GM12878 (cell line): ENCODE measurements around the gene NPLOC4. TPM values are rescaled to one million over a fixed set of nuclear protein-coding genes. Genes with fewer than 3 reads are reported as not detected.

Experiments
- BMI1 ChIP-seq: fragments of 450-650 bp; IDR thresholded peaks from 2 replicates; pipeline ENCODE4 v1.6.1; 2016; ENCODE audit warnings: mild to moderate bottlenecking, moderate library complexity, borderline replicate concordance
- CBX3 ChIP-seq: fragments of 200-600 bp; sonication (generic); IDR thresholded peaks from 2 replicates; pipeline ENCODE4 v1.6.1; 2016; ENCODE audit warnings: low read depth, borderline replicate concordance
- CHD2 ChIP-seq: IDR thresholded peaks from 2 replicates; pipeline ENCODE4 v1.6.1; 2011; ENCODE audit warnings: low read depth, low read length, improper control_type of control experiment, borderline replicate concordance
- FOS ChIP-seq: IDR thresholded peaks from 3 replicates; pipeline ENCODE4 v1.6.1; 2011; ENCODE audit warnings: borderline replicate concordance; ENCODE audit not compliant: insufficient read length; ENCODE audit errors: extremely low read depth
- IRF4 ChIP-seq: IDR thresholded peaks from 2 replicates; pipeline ENCODE4 v1.6.1; 2011; ENCODE audit warnings: low read depth, low read length
- JUND ChIP-seq: IDR thresholded peaks from 2 replicates; pipeline ENCODE4 v1.6.1; 2012; ENCODE audit warnings: low read depth, mild to moderate bottlenecking, low read length, improper control_type of control experiment, moderate library complexity
- LARP7 ChIP-seq: fragments of 450-650 bp; IDR thresholded peaks from 2 replicates; pipeline ENCODE4 v1.6.1; 2017; ENCODE audit warnings: mild to moderate bottlenecking
- MTA3 ChIP-seq: IDR thresholded peaks from 2 replicates; pipeline ENCODE4 v1.6.1; 2012; ENCODE audit warnings: low read length, inconsistent platforms, borderline replicate concordance
- MYC ChIP-seq: IDR thresholded peaks from 2 replicates; pipeline ENCODE4 v1.6.1; 2011; ENCODE audit warnings: mild to moderate bottlenecking, low read length, moderate library complexity, inconsistent platforms; ENCODE audit not compliant: insufficient read depth, insufficient replicate concordance, insufficient read length, severe bottlenecking
- NFYA ChIP-seq: IDR thresholded peaks from 2 replicates; pipeline ENCODE4 v1.6.1; 2011; ENCODE audit warnings: low read depth, mild to moderate bottlenecking, low read length, improper control_type of control experiment, borderline replicate concordance
- NR2C1 ChIP-seq: fragments of 450-650 bp; IDR thresholded peaks from 2 replicates; pipeline ENCODE4 v1.6.1; 2017; ENCODE audit warnings: antibody characterized with exemption, mild to moderate bottlenecking, moderate library complexity
- NR2C2 ChIP-seq: IDR thresholded peaks from 2 replicates; pipeline ENCODE4 v1.6.1; 2011; ENCODE audit warnings: borderline replicate concordance, low read depth; ENCODE audit not compliant: control insufficient read depth, insufficient read length
- POLR2A ChIP-seq: IDR thresholded peaks from 2 replicates; pipeline ENCODE4 v1.6.1; 2011; ENCODE audit warnings: low read depth, mild to moderate bottlenecking, low read length
- POLR2AphosphoS5 ChIP-seq: IDR thresholded peaks from 2 replicates; pipeline ENCODE4 v1.6.1; 2011; ENCODE audit warnings: mild to moderate bottlenecking, low read length, inconsistent platforms
- SP1 ChIP-seq: IDR thresholded peaks from one replicate; pipeline ENCODE4 v1.6.1; 2011; ENCODE audit warnings: low read depth, low read length
- SPI1 ChIP-seq: IDR thresholded peaks from 2 replicates; pipeline ENCODE4 v1.6.1; 2011; ENCODE audit warnings: low read depth, mild to moderate bottlenecking, low read length, moderate library complexity, borderline replicate concordance; ENCODE audit not compliant: insufficient read depth
- polyA plus RNA-seq, 11 experiments: library from polyadenylated mRNA; depleted of rRNA in 4 of 11; unstranded in 6 of 11; stranded (reverse) in 5 of 11; fragments of >200 nt; fragmentation: Nextera tagmentation in 4 of 11; fragmentation: Illumina TruSeq in 1 of 11; extraction: Ambion mirVana in 4 of 11; extraction: Trizol in 1 of 11; gene quantifications; 1 replicate in 1 of 11; 2 replicates in 10 of 11; pipeline versions ENCODE4 v1.2.1 to v1.2.3, GENCODE V29; 2011 to 2016; ENCODE audit warnings: inconsistent platforms in 2 of 11, missing spikeins in 2 of 11, low read depth in 1 of 11
- total RNA-seq, 4 experiments: library from RNA; depleted of rRNA in 3 of 4; stranded (reverse); fragments of >200 nt in 3 of 4; fragmentation: Illumina TruSeq in 1 of 4; extraction: Trizol in 1 of 4; gene quantifications; 2 replicates each; pipeline versions ENCODE4 v1.2.1 to v1.2.3, GENCODE V29; 2013 to 2021
- TF ChIP-seq, protein P1 (sequence below): fragments of 450-650 bp; formaldehyde crosslinking; IDR thresholded peaks from 2 replicates; pipeline ENCODE4 v1.5.0; 2022; ENCODE audit warnings: mild to moderate bottlenecking, missing genetic modification characterization
- TF ChIP-seq, protein P2 (sequence below): fragments of 450-650 bp; IDR thresholded peaks from 2 replicates; pipeline ENCODE4 v1.6.1; 2017; ENCODE audit warnings: borderline replicate concordance
- TF ChIP-seq, protein P3 (sequence below): fragments of 450-650 bp; IDR thresholded peaks from 2 replicates; pipeline ENCODE4 v1.6.1; 2018; ENCODE audit warnings: borderline replicate concordance, mild to moderate bottlenecking; ENCODE audit not compliant: partially characterized antibody
- TF ChIP-seq, protein P4 (sequence below): IDR thresholded peaks from 2 replicates; pipeline ENCODE4 v1.6.1; 2011; ENCODE audit warnings: borderline replicate concordance, low read depth, mild to moderate bottlenecking, moderate library complexity, low read length; ENCODE audit not compliant: insufficient read depth, poor library complexity, severe bottlenecking

Gene NPLOC4
- total and polyA plus RNA-seq, 10 of the 15 experiments (the other 5 are each of a cell fraction or from before 2014, with no cell fraction given), result 1.5 to 83.7 (median 45.8) TPM

DNA sequence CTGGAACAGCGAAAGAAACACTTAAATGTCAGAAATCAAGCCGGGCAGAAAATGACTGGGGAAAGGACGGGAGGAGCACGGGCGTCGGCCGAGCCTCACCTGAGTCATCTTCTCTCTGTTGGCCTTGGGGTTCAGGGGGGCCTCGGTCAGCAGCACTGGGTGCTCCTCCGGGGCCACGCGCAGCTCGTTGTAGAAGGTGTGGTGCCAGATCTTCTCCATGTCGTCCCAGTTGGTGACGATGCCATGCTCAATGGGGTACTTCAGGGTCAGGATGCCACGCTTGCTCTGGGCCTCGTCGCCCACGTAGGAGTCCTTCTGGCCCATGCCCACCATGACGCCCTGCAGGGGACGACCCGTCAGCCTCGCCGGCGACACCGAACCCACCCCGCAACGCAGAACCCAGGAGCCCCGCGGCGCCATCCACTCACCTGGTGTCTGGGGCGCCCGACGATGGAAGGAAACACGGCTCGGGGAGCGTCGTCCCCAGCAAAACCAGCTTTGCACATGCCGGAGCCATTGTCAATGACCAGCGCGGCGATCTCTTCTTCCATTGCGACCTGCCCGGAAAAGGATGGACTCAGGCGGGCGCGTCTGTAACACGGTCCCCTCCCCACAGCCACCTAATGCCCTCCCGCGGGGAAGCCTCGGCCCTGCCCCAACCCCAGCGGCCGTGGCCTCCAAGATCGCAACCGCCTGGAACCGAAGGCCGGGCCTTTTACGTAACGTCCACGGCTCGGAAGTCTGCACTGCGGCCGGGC is 124.9 kb downstream of the NPLOC4 start (continued):
- TF ChIP-seq, protein P1, sequence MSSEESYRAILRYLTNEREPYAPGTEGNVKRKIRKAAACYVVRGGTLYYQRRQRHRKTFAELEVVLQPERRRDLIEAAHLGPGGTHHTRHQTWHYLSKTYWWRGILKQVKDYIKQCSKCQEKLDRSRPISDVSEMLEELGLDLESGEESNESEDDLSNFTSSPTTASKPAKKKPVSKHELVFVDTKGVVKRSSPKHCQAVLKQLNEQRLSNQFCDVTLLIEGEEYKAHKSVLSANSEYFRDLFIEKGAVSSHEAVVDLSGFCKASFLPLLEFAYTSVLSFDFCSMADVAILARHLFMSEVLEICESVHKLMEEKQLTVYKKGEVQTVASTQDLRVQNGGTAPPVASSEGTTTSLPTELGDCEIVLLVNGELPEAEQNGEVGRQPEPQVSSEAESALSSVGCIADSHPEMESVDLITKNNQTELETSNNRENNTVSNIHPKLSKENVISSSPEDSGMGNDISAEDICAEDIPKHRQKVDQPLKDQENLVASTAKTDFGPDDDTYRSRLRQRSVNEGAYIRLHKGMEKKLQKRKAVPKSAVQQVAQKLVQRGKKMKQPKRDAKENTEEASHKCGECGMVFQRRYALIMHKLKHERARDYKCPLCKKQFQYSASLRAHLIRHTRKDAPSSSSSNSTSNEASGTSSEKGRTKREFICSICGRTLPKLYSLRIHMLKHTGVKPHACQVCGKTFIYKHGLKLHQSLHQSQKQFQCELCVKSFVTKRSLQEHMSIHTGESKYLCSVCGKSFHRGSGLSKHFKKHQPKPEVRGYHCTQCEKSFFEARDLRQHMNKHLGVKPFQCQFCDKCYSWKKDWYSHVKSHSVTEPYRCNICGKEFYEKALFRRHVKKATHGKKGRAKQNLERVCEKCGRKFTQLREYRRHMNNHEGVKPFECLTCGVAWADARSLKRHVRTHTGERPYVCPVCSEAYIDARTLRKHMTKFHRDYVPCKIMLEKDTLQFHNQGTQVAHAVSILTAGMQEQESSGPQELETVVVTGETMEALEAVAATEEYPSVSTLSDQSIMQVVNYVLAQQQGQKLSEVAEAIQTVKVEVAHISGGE (CRISPR knock-in tag), result peak; percentile 13; the same call in 1 of the 2 replicates
- TF ChIP-seq BMI1 (peak; percentile 51; the same call in 1 of the 2 replicates), JUND (no peak), NR2C1 (no peak), MYC (no peak), MTA3 (no peak), CBX3 (no peak), NR2C2 (no peak), SPI1 (no peak), POLR2AphosphoS5 (peak; percentile 91), IRF4 (no peak), NFYA (no peak), POLR2A (peak; percentile 93), SP1 (no peak), LARP7 (peak; percentile 62), CHD2 (no peak), FOS (no peak)
- TF ChIP-seq, protein P2, sequence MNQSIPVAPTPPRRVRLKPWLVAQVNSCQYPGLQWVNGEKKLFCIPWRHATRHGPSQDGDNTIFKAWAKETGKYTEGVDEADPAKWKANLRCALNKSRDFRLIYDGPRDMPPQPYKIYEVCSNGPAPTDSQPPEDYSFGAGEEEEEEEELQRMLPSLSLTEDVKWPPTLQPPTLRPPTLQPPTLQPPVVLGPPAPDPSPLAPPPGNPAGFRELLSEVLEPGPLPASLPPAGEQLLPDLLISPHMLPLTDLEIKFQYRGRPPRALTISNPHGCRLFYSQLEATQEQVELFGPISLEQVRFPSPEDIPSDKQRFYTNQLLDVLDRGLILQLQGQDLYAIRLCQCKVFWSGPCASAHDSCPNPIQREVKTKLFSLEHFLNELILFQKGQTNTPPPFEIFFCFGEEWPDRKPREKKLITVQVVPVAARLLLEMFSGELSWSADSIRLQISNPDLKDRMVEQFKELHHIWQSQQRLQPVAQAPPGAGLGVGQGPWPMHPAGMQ, result no peak
- TF ChIP-seq, protein P3, sequence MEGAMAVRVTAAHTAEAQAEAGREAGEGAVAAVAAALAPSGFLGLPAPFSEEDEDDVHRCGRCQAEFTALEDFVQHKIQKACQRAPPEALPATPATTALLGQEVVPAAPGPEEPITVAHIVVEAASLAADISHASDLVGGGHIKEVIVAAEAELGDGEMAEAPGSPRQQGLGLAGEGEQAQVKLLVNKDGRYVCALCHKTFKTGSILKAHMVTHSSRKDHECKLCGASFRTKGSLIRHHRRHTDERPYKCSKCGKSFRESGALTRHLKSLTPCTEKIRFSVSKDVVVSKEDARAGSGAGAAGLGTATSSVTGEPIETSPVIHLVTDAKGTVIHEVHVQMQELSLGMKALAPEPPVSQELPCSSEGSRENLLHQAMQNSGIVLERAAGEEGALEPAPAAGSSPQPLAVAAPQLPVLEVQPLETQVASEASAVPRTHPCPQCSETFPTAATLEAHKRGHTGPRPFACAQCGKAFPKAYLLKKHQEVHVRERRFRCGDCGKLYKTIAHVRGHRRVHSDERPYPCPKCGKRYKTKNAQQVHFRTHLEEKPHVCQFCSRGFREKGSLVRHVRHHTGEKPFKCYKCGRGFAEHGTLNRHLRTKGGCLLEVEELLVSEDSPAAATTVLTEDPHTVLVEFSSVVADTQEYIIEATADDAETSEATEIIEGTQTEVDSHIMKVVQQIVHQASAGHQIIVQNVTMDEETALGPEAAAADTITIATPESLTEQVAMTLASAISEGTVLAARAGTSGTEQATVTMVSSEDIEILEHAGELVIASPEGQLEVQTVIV, result no peak
- TF ChIP-seq, protein P4, sequence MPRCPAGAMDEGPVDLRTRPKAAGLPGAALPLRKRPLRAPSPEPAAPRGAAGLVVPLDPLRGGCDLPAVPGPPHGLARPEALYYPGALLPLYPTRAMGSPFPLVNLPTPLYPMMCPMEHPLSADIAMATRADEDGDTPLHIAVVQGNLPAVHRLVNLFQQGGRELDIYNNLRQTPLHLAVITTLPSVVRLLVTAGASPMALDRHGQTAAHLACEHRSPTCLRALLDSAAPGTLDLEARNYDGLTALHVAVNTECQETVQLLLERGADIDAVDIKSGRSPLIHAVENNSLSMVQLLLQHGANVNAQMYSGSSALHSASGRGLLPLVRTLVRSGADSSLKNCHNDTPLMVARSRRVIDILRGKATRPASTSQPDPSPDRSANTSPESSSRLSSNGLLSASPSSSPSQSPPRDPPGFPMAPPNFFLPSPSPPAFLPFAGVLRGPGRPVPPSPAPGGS, result no peak
